PFSK-1 (cell line): ENCODE measurements around the gene LMOD1.

Source experiments
- POLR2AphosphoS5 ChIP-seq: IDR thresholded peaks from 2 replicates; pipeline ENCODE4 v1.6.1; 2012; ENCODE audit warnings: low read depth, mild to moderate bottlenecking, control low read depth, low read length, moderate library complexity
- SIN3A ChIP-seq: IDR thresholded peaks from 2 replicates; pipeline ENCODE4 v1.6.1; 2012; ENCODE audit warnings: mild to moderate bottlenecking, low read length, moderate library complexity, borderline replicate concordance; ENCODE audit not compliant: insufficient read depth
- TAF1 ChIP-seq: IDR thresholded peaks from 2 replicates; pipeline ENCODE4 v1.6.1; 2012; ENCODE audit warnings: low read length, control low read depth, borderline replicate concordance; ENCODE audit not compliant: insufficient read depth
- TF ChIP-seq, protein P1 (sequence below), 2 experiments: IDR thresholded peaks; 2 replicates each; pipeline versions ENCODE4 v1.6.1 to v1.8.0; 2011 to 2012; ENCODE audit warnings: low read depth in 2 of 2, low read length in 2 of 2, control low read depth in 1 of 2, inconsistent platforms in 1 of 2, mild to moderate bottlenecking in 1 of 2, moderate library complexity in 1 of 2; ENCODE audit not compliant: insufficient read depth in 1 of 2

DNA sequence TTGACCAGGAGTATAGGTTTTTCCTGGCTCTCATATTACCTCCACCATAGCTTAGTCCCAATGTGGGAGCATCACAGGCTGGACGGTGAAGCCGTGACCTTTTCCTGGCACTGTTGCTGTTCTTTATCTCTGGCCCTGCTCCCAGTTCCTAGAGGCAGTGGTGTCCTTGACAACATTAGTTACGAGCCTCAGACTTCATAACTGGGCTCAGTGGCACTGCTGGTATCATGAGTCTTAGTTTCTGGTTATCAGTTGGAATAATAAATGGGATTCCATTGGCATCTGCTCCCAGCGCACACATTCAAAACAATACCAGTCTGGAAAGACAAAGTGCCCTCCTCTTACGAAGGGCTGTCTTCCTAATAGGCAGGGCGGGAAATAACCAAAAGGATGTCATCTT lies 44.1 kb upstream of the LMOD1 start:
- TF ChIP-seq SIN3A (no peak), TAF1 (no peak), POLR2AphosphoS5 (no peak)
- TF ChIP-seq, protein P1, sequence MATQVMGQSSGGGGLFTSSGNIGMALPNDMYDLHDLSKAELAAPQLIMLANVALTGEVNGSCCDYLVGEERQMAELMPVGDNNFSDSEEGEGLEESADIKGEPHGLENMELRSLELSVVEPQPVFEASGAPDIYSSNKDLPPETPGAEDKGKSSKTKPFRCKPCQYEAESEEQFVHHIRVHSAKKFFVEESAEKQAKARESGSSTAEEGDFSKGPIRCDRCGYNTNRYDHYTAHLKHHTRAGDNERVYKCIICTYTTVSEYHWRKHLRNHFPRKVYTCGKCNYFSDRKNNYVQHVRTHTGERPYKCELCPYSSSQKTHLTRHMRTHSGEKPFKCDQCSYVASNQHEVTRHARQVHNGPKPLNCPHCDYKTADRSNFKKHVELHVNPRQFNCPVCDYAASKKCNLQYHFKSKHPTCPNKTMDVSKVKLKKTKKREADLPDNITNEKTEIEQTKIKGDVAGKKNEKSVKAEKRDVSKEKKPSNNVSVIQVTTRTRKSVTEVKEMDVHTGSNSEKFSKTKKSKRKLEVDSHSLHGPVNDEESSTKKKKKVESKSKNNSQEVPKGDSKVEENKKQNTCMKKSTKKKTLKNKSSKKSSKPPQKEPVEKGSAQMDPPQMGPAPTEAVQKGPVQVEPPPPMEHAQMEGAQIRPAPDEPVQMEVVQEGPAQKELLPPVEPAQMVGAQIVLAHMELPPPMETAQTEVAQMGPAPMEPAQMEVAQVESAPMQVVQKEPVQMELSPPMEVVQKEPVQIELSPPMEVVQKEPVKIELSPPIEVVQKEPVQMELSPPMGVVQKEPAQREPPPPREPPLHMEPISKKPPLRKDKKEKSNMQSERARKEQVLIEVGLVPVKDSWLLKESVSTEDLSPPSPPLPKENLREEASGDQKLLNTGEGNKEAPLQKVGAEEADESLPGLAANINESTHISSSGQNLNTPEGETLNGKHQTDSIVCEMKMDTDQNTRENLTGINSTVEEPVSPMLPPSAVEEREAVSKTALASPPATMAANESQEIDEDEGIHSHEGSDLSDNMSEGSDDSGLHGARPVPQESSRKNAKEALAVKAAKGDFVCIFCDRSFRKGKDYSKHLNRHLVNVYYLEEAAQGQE (IDR thresholded peaks at IDR 0.05; ENCODE audit: insufficient read depth in 1 of 2, low read depth in 2 of 2, low read length in 2 of 2): no peak
